Measurements from ENCODE around the gene ZBTB46. TPM values are rescaled to one million over a fixed set of nuclear protein-coding genes. Genes with fewer than 3 reads are reported as not detected.
"Not testable (repeated sequence)": the region's sequence is repeated elsewhere in the genome, so short reads cannot be mapped to it uniquely, and the experiment has no call there.

Gene ZBTB46
- total RNA-seq, 1 experiment from 2014 or later = 1.1 TPM

- H3K9me3 ChIP-seq (ENCODE audit: low read depth, low read length, poor library complexity, severe bottlenecking) = no peaks in the 10 kb centered on the region
- H3K4me3 ChIP-seq (ENCODE audit: low read depth, low read length, poor library complexity, severe bottlenecking) = no peak overlapping the region
- ChIA-PET CTCF (no interaction called here), POLR2A (ENCODE audit: low non-redundant PET) (no interaction called here)
- H3K27ac ChIP-seq (ENCODE audit: low read depth, low read length, poor library complexity, severe bottlenecking) = no peak overlapping the region
- DNase-seq (ENCODE audit: low spot score) = no peak
- intact Hi-C loops (cut with micrococcal nuclease; ENCODE audit: unreplicated experiment) = no loop called here
- no TSS peak for BruUV-seq (replicated peaks)
- peaks cover 34% of the 10 kb centered on the region for H3K36me3 ChIP-seq (ENCODE audit: insufficient read depth, low read length, poor library complexity, severe bottlenecking)
- no peaks in the 10 kb centered on the region for H3K4me1 ChIP-seq (ENCODE audit: insufficient read depth, low read length, poor library complexity, severe bottlenecking)
- H3K27me3 ChIP-seq (replicated peaks; ENCODE audit: insufficient read depth, low read depth, low read length, poor library complexity) = no peaks in the 10 kb centered on the region
- no peak for TF ChIP-seq CTCF (conservative IDR thresholded peaks at IDR 0.05; ENCODE audit: low read depth, low read length)
- TF ChIP-seq EZH2 (IDR thresholded peaks at IDR 0.05; ENCODE audit: borderline replicate concordance, low read depth, low read length, poor library complexity, severe bottlenecking) = no peak
These were observed 46.8 kb upstream of the ZBTB46 start for GRCh38 chr20:63877755-63878470.

- Histone ChIP-seq H3K4me1 (ENCODE audit: insufficient read depth, low read length, poor library complexity, severe bottlenecking) (no peaks in the 10 kb centered on the region), H3K9me3 (ENCODE audit: low read depth, low read length, poor library complexity, severe bottlenecking) (no peaks in the 10 kb centered on the region), H3K27ac (ENCODE audit: low read depth, low read length, poor library complexity, severe bottlenecking) (no peak overlapping the region), H3K36me3 (ENCODE audit: insufficient read depth, low read length, poor library complexity, severe bottlenecking) (peaks cover 28% of the 10 kb centered on the region), H3K4me3 (ENCODE audit: low read depth, low read length, poor library complexity, severe bottlenecking) (no peak overlapping the region), H3K27me3 (replicated peaks; ENCODE audit: insufficient read depth, low read depth, low read length, poor library complexity) (no peaks in the 10 kb centered on the region)
- intact Hi-C loops (cut with micrococcal nuclease; ENCODE audit: unreplicated experiment) = no loop called here
- POLR2A ChIA-PET (ENCODE audit: low non-redundant PET) = no interaction called here
- CTCF ChIA-PET = no interaction called here
- no TSS peak for BruUV-seq (replicated peaks)
- TF ChIP-seq EZH2 (IDR thresholded peaks at IDR 0.05; ENCODE audit: borderline replicate concordance, low read depth, low read length, poor library complexity, severe bottlenecking) = no peak
- TF ChIP-seq CTCF (conservative IDR thresholded peaks at IDR 0.05; ENCODE audit: low read depth, low read length) = no peak
- no peak for DNase-seq (ENCODE audit: low spot score)
These were observed 45.5 kb upstream of the ZBTB46 start for GRCh38 chr20:63876489-63877036.

- POLR2A ChIA-PET (ENCODE audit: low non-redundant PET); H3K4me1 ChIP-seq (ENCODE audit: insufficient read depth, low read length, poor library complexity, severe bottlenecking); DNase-seq (ENCODE audit: low spot score); CTCF ChIA-PET; H3K27me3 ChIP-seq (replicated peaks; ENCODE audit: insufficient read depth, low read depth, low read length, poor library complexity); H3K9me3 ChIP-seq (ENCODE audit: low read depth, low read length, poor library complexity, severe bottlenecking); intact Hi-C loops (cut with micrococcal nuclease; ENCODE audit: unreplicated experiment); H3K27ac ChIP-seq (ENCODE audit: low read depth, low read length, poor library complexity, severe bottlenecking); BruUV-seq (replicated peaks); H3K4me3 ChIP-seq (ENCODE audit: low read depth, low read length, poor library complexity, severe bottlenecking): not testable (repeated sequence)
- peaks cover 42% of the 10 kb centered on the region for H3K36me3 ChIP-seq (ENCODE audit: insufficient read depth, low read length, poor library complexity, severe bottlenecking)
These were observed 43.2 kb upstream of the ZBTB46 start for GRCh38 chr20:63874241-63874640.

Measured in A673 (cell line).